ENCODE data around the gene MECR.

Gene MECR

DNA sequence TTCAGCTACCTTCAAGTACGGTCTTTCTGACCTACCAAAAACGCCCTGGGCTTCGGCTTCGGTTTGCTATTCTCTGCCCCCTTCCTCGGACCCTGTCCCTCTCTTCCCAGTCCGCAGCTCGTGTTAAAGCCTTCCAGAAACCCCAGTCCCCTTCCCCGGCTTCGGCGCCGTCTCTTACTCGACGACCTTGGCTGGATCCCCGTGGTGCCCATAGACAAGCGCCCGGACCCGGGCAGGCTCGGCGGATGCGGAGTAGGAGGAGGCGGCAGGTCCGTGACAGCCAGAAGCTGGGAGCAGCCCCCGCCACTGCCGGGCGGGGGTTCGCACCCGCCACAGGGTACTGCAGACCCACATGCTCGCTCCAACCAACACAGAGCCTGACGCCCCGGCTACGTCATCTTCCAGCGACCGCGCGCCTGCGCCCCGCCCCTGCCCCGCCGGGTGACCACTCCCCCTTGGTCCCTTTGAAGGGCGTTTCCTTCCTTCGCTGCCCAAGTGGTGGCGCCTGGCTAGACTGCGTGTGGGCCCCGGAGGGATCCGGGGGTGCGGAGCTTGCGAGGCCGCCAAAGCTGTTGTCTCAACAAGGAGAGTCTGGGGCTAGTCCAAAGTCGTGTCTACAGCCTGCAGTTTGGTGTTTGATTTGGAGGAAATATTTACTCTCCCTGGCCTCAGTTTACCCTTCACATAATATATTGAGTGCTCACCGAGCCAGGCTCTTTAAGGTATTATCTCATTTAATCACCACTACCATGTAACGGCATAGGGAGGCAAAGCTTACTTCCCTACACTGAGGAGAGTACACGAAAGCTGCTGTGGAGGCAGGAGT lies at the start of gene MECR:
Gene MECR (minus strand): TSS at position 382 of the 826 bp plus-strand sequence. CDS start 28 bp downstream, at position 354.
- peak; percentile 96 for DNase-seq

DNA sequence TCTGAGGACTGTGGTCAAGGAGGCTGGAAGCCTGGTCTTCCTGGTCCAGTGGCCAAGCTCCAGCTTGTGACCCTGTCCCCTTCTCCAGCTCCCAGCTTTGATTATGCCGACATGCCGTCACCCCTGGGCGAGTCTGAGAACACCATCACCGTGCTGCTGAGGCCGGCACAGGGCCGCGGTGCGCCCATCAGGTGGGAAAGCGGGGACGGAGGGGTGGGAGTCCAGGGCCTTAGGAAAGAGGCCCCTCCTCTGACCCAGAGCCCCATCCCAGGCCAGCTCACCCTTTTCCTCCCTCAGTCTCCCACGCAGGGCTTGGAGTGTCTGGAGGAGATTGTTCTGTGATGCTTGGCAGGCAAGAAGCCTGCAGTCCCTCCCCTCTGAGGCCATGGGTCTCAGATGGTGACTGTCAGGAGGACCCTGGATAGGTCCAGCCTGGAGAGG lies 49.2 kb upstream of the MECR start:
- no peak for DNase-seq

DNA sequence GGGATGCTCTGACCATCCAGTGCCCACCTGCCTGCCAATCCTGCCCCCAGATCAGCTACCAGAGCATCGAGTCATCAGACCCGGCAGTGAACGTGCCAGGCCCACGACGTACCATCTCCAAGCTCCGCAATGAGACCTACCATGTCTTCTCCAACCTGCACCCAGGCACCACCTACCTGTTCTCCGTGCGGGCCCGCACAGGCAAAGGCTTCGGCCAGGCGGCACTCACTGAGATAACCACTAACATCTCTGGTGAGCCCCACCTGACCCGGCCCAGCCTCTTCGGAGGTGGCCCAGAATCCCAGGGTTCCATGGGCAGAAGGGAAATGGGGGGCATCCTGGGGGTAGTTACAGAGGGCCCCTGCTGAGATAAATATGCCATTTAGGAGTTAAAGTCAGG lies 48.7 kb upstream of the MECR start:
- no peak for DNase-seq

- no peak for DNase-seq
Measured at GRCh38 chr1:29278124-29278523, 47.4 kb upstream of the MECR start.

- no peak for DNase-seq
Measured at GRCh38 chr1:29275435-29275834, 44.7 kb upstream of the MECR start.

- DNase-seq = no peak
Measured at GRCh38 chr1:29272147-29272907, 41.6 kb upstream of the MECR start.

DNA sequence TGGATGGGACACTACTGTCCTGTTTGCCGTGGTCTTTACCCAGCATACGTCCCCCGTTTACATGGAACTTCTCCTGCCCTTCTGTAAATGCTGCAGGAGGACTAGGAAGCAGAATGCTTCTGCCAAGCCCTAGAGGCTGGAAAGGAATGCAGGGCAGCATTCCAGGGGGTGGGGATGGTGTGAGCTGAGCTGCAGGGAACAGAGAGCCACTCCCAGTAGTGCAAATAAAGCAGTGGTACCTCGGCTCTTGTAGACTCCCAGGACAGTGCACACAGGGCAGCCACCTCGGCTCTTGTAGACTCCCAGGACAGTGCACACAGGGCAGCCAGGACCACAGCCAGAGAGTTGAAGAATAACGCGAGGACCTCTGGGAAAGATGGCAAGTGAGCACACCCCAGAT lies 41.0 kb upstream of the MECR start:
- no peak for DNase-seq

DNA sequence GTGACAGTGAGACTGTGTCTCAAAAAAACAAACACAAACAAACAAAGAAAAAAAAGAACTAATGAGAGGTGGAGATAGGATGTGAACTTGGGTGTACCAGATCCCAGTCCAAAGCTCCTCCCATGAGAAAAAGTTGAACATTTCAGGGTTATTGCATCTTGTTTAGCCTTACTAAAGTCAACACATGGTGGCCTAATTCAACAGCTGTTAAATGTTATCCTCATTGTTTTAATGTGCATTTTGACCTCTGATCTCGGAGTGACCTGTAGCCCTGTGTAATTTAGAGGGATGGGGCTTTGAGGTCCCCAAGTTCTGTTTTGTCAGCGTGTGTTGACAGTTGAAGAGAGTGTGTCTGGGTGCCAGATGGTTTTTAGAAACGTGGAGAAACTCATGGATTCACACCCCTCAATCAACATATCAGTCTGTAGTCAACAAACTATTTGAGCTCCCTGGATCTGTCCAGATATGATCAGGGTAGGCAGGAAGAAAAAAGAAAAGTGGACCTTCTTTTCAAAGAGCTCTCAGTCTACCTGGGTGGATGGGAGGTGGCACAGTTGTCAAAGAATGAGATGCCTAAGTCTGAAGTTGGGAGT lies 40.3 kb upstream of the MECR start:
- DNase-seq = no peak

DNA sequence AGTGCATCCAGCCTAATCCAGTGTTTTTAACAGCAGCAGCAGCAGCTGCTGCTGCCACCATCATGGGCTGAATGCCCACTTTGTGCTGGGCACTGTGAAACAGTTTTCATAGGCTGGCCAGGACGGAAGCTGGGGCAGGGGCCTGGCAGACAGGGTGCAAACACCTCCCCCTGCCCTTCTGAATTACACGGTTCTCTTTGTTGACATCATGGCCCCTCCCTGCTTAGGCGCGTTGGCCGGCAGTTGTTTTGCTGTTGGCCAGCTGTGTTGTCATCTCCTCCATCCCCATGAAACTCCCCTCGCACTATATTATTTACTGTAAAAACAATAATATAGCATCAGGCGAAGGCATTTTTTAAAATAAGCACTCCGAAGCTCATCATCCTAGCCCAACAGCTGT lies 38.6 kb upstream of the MECR start:
- no peak for DNase-seq

GRCh38 chr1:29267321-29268070 lies 36.8 kb upstream of the MECR start:
- no peak for DNase-seq

GRCh38 chr1:29266912-29267311 lies 36.2 kb upstream of the MECR start:
- no peak for DNase-seq

DNA sequence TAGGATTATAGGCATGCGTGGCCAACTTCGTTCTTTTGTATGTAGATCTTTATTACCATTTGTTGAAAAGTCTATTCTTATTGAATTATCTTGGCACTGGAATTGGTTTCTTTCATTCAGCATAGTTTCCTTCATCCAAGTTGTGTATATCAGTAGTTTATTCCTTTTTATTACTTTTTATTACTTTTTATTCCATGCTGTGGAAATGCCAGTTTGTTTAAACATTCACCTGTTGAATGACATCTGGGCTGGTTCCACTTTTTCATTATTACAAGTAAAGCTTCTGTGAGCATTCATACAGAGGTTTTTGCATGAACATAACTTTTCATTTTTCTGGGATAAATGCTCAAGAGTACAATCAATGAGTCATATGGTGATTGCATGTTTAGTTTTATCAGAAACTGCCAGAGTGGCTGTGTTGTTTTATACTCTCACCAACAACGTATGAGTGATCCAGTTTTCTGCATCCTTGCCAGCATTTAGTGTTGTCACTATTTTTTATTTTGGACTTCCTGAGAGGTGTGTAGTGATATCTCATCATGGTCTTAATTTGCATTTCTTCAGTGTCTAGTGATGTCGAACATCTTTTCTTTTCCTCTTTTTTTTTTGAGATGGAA lies 34.1 kb upstream of the MECR start:
- no peak for DNase-seq

GRCh38 chr1:29260531-29260930 lies 29.8 kb upstream of the MECR start:
- DNase-seq = no peak

GRCh38 chr1:29259802-29260441 lies 29.2 kb upstream of the MECR start:
- peak; percentile 38 for DNase-seq

DNA sequence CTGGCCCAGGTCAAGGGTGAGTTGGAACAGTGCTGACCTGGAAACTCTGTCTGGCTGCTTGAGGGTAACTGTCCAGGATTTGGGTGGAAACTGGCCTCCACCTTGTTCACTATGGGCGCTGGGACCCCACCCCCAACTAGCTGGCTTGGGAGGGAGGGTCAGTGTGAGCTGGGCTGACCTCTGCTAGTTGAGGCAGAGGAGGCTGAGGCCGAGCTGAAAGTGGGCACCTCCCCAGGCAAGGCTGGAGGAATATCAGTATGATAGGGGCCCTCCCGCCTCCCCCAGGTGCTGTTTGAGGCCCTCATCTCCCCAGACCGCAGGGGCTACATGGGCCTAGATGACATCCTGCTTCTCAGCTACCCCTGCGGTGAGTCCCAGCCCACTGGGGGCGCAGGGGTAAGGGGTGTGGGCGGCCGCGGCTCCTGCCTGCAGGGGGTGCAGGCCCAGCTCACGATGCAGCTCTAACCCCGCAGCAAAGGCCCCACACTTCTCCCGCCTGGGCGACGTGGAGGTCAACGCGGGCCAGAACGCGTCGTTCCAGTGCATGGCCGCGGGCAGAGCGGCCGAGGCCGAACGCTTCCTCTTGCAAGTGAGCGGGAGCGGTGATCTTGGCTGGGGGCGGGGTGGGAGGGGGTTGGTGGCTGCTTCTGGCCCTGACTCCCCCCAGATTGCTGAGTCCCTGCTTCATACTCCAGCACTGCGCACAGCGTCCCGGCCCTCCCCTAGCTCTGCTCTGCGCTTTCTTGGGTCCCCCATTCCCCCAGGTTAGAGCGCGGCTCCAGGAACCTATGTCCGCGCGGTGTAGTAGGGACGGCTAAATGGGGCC lies 28.5 kb upstream of the MECR start:
- no peak for DNase-seq

GRCh38 chr1:29258189-29258975 lies 27.6 kb upstream of the MECR start:
- no peak for DNase-seq

GRCh38 chr1:29256979-29257804 lies 26.5 kb upstream of the MECR start:
- DNase-seq = no peak

DNA sequence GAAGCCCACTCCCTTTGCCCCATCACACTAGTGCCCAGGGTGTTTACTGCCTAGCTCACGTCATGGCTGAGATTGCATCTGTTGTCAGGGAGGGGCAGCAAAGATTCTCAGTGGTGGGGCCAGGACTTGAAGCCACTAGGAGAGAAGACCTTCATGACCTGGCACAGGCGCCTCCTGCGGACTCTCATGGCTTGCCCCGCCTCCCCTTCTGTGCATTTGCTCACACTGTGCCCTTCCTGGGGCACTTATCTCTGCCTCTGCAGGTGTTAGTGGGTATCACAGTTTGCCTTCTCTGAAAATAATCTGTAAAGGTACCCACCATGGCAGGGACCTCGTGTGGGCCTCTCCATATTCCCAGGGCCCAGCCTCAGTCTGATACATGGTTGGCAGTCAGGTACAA lies 25.7 kb upstream of the MECR start:
- DNase-seq = no peak

GRCh38 chr1:29255134-29255666 lies 24.5 kb upstream of the MECR start:
- DNase-seq = no peak
